PFSK-1 (cell line): Measurements from ENCODE around the gene GFRA1.

Experiments used
- FOXP2 ChIP-seq: optimal IDR thresholded peaks from 2 replicates; pipeline ENCODE3; 2011; ENCODE audit warnings: borderline replicate concordance, control low read depth, inconsistent platforms; ENCODE audit not compliant: insufficient read depth; ENCODE audit errors: extremely low read length, extremely low read depth
- POLR2AphosphoS5 ChIP-seq: IDR thresholded peaks from 2 replicates; pipeline ENCODE4 v1.6.1; 2012; ENCODE audit warnings: low read depth, mild to moderate bottlenecking, control low read depth, low read length, moderate library complexity
- SIN3A ChIP-seq: IDR thresholded peaks from 2 replicates; pipeline ENCODE4 v1.6.1; 2012; ENCODE audit warnings: mild to moderate bottlenecking, low read length, moderate library complexity, borderline replicate concordance; ENCODE audit not compliant: insufficient read depth
- TAF1 ChIP-seq: IDR thresholded peaks from 2 replicates; pipeline ENCODE4 v1.6.1; 2012; ENCODE audit warnings: low read length, control low read depth, borderline replicate concordance; ENCODE audit not compliant: insufficient read depth
- TF ChIP-seq, protein P1 (sequence below), 2 experiments: IDR thresholded peaks; 2 replicates each; pipeline versions ENCODE4 v1.6.1 to v1.8.0; 2011 to 2012; ENCODE audit warnings: low read depth in 2 of 2, low read length in 2 of 2, control low read depth in 1 of 2, inconsistent platforms in 1 of 2, mild to moderate bottlenecking in 1 of 2, moderate library complexity in 1 of 2; ENCODE audit not compliant: insufficient read depth in 1 of 2

GFRA1 gene

DNA sequence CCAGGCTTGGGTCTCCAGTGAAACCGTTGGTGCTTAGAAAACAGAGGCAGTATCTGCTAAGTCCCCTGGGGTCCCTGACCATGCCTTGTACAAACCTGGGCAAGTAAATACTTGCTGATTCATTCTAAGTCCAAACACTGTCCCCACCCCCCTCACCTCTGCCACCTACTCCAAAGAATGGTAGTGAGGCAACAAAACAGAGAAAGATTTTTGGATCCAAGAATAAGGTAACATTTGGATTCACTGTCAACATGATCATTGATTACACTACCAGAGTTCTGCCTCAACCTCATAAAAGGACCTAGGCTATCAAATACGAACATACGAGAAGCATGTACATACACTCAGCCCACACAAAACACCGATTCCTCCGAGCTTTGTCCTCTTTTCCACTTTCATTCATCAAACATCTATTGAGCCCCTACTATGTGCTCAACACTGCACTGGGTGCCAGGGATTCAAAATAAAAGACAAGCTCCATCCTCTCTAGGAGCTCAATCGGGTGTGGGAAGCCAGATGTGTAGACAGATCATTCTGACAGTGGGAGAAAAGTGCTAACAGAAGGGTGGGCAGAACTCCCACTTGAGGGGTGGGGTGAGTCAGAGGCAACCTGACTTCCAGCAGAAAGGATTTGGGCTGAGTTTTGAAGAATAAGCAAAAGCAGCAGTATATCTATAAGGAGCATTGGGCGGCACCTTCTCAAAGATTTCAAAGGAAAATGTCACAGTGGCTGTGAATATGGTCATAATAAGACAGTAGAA is 71.2 kb downstream of the GFRA1 start:
- TF ChIP-seq, protein P1, sequence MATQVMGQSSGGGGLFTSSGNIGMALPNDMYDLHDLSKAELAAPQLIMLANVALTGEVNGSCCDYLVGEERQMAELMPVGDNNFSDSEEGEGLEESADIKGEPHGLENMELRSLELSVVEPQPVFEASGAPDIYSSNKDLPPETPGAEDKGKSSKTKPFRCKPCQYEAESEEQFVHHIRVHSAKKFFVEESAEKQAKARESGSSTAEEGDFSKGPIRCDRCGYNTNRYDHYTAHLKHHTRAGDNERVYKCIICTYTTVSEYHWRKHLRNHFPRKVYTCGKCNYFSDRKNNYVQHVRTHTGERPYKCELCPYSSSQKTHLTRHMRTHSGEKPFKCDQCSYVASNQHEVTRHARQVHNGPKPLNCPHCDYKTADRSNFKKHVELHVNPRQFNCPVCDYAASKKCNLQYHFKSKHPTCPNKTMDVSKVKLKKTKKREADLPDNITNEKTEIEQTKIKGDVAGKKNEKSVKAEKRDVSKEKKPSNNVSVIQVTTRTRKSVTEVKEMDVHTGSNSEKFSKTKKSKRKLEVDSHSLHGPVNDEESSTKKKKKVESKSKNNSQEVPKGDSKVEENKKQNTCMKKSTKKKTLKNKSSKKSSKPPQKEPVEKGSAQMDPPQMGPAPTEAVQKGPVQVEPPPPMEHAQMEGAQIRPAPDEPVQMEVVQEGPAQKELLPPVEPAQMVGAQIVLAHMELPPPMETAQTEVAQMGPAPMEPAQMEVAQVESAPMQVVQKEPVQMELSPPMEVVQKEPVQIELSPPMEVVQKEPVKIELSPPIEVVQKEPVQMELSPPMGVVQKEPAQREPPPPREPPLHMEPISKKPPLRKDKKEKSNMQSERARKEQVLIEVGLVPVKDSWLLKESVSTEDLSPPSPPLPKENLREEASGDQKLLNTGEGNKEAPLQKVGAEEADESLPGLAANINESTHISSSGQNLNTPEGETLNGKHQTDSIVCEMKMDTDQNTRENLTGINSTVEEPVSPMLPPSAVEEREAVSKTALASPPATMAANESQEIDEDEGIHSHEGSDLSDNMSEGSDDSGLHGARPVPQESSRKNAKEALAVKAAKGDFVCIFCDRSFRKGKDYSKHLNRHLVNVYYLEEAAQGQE (IDR thresholded peaks at IDR 0.05; ENCODE audit: insufficient read depth in 1 of 2, low read depth in 2 of 2, low read length in 2 of 2) = no peak
- no peak for TF ChIP-seq TAF1
- no peak for TF ChIP-seq POLR2AphosphoS5
- TF ChIP-seq SIN3A = no peak
- TF ChIP-seq FOXP2 = no peak

DNA sequence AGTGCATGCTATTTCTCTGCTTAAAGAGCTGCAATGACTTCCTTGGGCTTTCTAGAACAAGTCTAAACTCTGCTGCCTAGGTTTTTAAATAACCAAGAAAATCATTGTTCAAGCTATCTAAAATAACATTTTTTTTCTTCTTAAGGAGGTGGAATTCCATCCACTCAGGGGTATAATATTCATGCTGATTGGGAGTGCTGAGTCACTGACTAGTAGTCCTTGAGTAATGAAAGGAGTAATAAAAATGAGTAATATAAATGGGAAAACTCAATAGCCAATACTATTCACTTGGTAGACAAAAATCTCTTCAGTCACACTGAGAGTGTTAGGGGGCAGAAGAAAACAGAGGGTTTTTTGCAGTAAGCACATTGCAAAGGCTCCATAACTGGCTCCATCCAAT is 72.0 kb downstream of the GFRA1 start:
- TF ChIP-seq TAF1 = no peak
- no peak for TF ChIP-seq SIN3A
- no peak for TF ChIP-seq POLR2AphosphoS5
- TF ChIP-seq, protein P1 (IDR thresholded peaks at IDR 0.05; ENCODE audit: insufficient read depth in 1 of 2, low read depth in 2 of 2, low read length in 2 of 2) = no peak
- no peak for TF ChIP-seq FOXP2

DNA sequence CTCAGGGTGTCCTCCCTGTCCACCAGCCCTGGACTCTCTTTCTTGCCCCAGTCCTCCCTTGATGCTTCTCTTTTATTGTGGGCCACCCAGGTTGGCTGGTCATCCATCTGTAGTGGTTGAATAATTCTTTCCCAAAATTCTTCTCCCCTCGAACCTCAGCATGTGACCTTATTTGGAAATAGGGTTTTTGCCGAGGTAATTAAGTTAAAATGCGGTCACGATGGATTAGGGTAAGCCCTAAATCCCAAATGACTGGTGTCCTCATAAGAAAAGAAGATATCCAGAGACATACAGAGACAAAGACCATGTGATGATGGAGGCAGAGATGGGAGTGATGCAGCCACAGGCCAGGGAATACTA is 74.3 kb downstream of the GFRA1 start:
- TF ChIP-seq, protein P1 (IDR thresholded peaks at IDR 0.05; ENCODE audit: insufficient read depth in 1 of 2, low read depth in 2 of 2, low read length in 2 of 2) = no peak
- TF ChIP-seq TAF1 (no peak), SIN3A (no peak), POLR2AphosphoS5 (no peak), FOXP2 (no peak)

DNA sequence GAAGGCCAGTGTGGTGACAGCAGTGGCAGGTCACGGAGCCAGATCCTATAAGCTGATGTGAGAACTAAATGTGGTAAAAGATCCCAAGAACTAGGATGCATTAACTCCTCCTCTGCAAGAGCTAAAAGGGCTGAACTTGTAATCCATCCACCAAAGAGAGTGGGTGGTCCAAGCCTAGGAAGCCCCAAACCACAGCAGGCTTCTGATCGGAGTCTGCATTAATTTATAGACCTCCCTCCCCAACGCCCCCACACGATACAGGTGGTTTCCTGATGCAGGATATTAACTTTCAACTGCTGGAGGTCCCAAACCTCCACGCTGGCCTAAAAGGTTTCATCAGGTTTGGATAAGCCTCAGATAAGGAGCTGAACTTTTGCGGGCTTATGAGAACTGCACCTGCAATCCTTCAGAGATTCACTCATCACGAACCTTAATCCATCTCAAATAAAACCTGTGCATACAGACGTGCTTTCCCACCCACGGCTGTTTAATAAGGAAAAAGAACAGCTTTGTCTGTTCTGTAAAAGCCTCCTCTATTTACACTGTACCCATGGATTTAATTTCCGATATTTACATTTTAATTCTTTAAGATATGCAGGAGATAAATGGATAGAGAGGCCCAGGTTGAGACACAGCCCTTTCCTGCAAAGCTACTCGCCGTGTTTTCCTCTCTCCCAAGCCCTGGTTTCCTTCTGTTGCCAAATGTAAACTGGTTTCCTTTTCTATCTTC is 74.9 kb downstream of the GFRA1 start:
- TF ChIP-seq, protein P1 (IDR thresholded peaks at IDR 0.05; ENCODE audit: insufficient read depth in 1 of 2, low read depth in 2 of 2, low read length in 2 of 2) = no peak
- TF ChIP-seq FOXP2 (no peak), SIN3A (no peak), TAF1 (no peak), POLR2AphosphoS5 (no peak)
